ENCODE data around the gene SMIM10L1.

Gene SMIM10L1

GRCh38 chr12:11171145-11171968 is at the start of gene SMIM10L1:
SMIM10L1 (plus strand) TSS chr12:11171194; CDS start chr12:11171357, 163 bp downstream.
- in situ Hi-C loops (cut with HindIII; ENCODE audit: low pct_unique_long_range_greater_than_20kb, low sequenced_read_pairs), result no loop called here
- peak; percentile 13 to 84 for DNase-seq (ENCODE audit: low read depth in 1 of 2, low spot score in 1 of 2)
- no peak for TF ChIP-seq JUND (IDR thresholded peaks at IDR 0.05; ENCODE audit: low read depth)

DNA sequence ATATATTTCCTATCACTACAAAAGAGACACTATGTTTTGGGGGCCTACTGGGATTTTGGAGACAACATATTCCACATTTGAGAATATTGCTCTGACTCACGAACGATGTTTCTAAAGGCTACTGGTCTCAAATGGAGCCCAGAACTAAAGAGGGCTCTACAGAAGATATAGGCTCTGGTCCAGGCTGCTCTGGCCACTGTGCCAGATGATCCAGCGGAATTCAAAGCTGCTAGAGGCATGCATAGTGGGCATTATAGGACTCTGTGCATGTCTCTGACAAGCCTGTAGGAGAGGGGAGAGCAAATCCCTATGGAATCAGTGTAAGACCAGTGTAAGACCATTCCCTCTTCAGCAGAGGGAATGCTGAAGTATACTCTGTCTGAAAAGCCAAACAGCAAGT is 40.6 kb upstream of the SMIM10L1 start:
- no peak for DNase-seq (ENCODE audit: low read depth in 1 of 2, low spot score in 1 of 2)
- no peak for TF ChIP-seq JUND (IDR thresholded peaks at IDR 0.05; ENCODE audit: low read depth)
- in situ Hi-C loops (cut with HindIII; ENCODE audit: low pct_unique_long_range_greater_than_20kb, low sequenced_read_pairs), result no loop called here

GRCh38 chr12:11130999-11131398 is 40.0 kb upstream of the SMIM10L1 start:
- TF ChIP-seq JUND (IDR thresholded peaks at IDR 0.05; ENCODE audit: low read depth), result no peak
- DNase-seq (ENCODE audit: low read depth in 1 of 2, low spot score in 1 of 2), result no peak
- in situ Hi-C loops (cut with HindIII; ENCODE audit: low pct_unique_long_range_greater_than_20kb, low sequenced_read_pairs), result no loop called here

- in situ Hi-C loops (cut with HindIII; ENCODE audit: low pct_unique_long_range_greater_than_20kb, low sequenced_read_pairs), result no loop called here
- TF ChIP-seq JUND (IDR thresholded peaks at IDR 0.05; ENCODE audit: low read depth), result no peak
Measured at GRCh38 chr12:11133162-11133561, 37.8 kb upstream of the SMIM10L1 start.

GRCh38 chr12:11133816-11134215 is 37.2 kb upstream of the SMIM10L1 start:
- in situ Hi-C loops (cut with HindIII; ENCODE audit: low pct_unique_long_range_greater_than_20kb, low sequenced_read_pairs), result no loop called here
- no peak for DNase-seq (ENCODE audit: low read depth in 1 of 2, low spot score in 1 of 2)
- TF ChIP-seq JUND (IDR thresholded peaks at IDR 0.05; ENCODE audit: low read depth), result no peak

More at GRCh38 chr12:11133162-11133561, 37.8 kb upstream of the SMIM10L1 start:
- DNase-seq (ENCODE audit: low read depth in 1 of 2, low spot score in 1 of 2), result no peak

- in situ Hi-C loops (cut with HindIII; ENCODE audit: low pct_unique_long_range_greater_than_20kb, low sequenced_read_pairs), result no loop called here
- DNase-seq (ENCODE audit: low read depth in 1 of 2, low spot score in 1 of 2), result no peak
- TF ChIP-seq JUND (IDR thresholded peaks at IDR 0.05; ENCODE audit: low read depth), result no peak
Measured at GRCh38 chr12:11134305-11134704, 36.7 kb upstream of the SMIM10L1 start, which contains the start of gene TAS2R30. TAS2R30 (minus strand) TSS chr12:11134644; CDS start chr12:11134244, 400 bp downstream.

- in situ Hi-C loops (cut with HindIII; ENCODE audit: low pct_unique_long_range_greater_than_20kb, low sequenced_read_pairs), result no loop called here
- DNase-seq (ENCODE audit: low read depth in 1 of 2, low spot score in 1 of 2), result no peak
- TF ChIP-seq JUND (IDR thresholded peaks at IDR 0.05; ENCODE audit: low read depth), result no peak
Measured at GRCh38 chr12:11136075-11136474, 34.9 kb upstream of the SMIM10L1 start.

DNA sequence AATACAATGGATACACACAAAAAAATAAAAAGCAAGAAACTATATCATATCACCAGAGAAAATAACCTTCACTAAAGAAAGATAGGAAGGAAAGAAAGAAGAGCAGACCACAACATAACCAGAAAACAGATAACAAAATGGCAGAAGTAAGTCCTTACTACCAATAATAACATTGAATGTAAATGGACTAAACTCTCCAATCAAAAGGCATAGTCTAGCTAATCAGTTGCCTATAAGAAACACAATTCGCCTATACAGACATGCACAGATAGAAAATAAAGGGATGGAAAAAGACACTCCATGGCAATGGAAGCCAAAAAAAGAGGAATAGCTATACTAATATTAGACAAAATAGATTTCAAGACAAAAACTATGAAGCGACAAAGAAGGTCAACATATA is 27.6 kb upstream of the SMIM10L1 start:
- in situ Hi-C loops (cut with HindIII; ENCODE audit: low pct_unique_long_range_greater_than_20kb, low sequenced_read_pairs), result no loop called here
- DNase-seq (ENCODE audit: low read depth in 1 of 2, low spot score in 1 of 2), result no peak
- TF ChIP-seq JUND (IDR thresholded peaks at IDR 0.05; ENCODE audit: low read depth), result no peak

- DNase-seq (ENCODE audit: low read depth in 1 of 2, low spot score in 1 of 2), result no peak
- TF ChIP-seq JUND (IDR thresholded peaks at IDR 0.05; ENCODE audit: low read depth), result no peak
- in situ Hi-C loops (cut with HindIII; ENCODE audit: low pct_unique_long_range_greater_than_20kb, low sequenced_read_pairs), result no loop called here
Measured at GRCh38 chr12:11144297-11144696, 26.7 kb upstream of the SMIM10L1 start.

DNA sequence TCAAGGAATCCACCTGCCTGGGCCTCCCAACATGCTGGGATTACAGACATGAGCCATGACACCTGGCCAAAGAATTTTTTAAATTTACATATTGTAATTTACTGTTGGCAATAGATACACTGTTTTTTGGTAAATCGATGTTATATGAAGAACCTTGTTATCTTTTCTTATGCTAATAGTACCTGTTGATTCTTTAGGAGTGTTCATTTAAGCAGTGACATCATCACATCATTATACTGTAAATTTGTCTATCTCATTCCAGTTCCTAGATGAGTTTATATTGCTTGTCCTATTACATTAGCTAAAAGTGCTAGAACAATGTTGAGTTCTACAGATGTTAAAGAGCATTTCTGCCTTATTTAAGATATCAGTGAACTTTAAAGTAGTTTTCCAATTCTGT is 23.6 kb upstream of the SMIM10L1 start:
- no peak for DNase-seq (ENCODE audit: low read depth in 1 of 2, low spot score in 1 of 2)
- no peak for TF ChIP-seq JUND (IDR thresholded peaks at IDR 0.05; ENCODE audit: low read depth)
- in situ Hi-C loops (cut with HindIII; ENCODE audit: low pct_unique_long_range_greater_than_20kb, low sequenced_read_pairs), result no loop called here

DNA sequence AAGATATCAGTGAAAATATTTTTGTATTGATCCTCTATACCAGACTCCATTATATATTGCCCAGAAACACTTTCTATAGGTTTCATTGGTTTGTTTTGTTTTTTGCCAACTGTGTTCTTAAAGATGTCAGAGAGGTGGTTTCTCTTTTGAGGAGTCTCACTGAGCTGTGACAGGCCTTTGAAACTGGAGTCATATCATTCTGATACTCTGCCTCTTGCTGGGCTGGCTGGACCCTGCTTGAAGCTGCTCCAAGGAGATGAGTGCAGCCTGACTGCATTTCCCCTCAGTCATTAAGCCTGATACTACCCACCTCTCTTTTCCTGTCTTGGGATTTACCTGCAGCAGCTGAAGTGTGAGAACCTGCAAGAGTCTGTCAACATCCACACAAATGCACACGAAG is 20.2 kb upstream of the SMIM10L1 start:
- in situ Hi-C loops (cut with HindIII; ENCODE audit: low pct_unique_long_range_greater_than_20kb, low sequenced_read_pairs), result no loop called here
- no peak for DNase-seq (ENCODE audit: low read depth in 1 of 2, low spot score in 1 of 2)
- TF ChIP-seq JUND (IDR thresholded peaks at IDR 0.05; ENCODE audit: low read depth), result no peak

- in situ Hi-C loops (cut with HindIII; ENCODE audit: low pct_unique_long_range_greater_than_20kb, low sequenced_read_pairs), result no loop called here
- no peak for DNase-seq (ENCODE audit: low read depth in 1 of 2, low spot score in 1 of 2)
- no peak for TF ChIP-seq JUND (IDR thresholded peaks at IDR 0.05; ENCODE audit: low read depth)
Measured at GRCh38 chr12:11152725-11153124, 18.3 kb upstream of the SMIM10L1 start.

GRCh38 chr12:11154400-11154925 is 16.5 kb upstream of the SMIM10L1 start:
- DNase-seq (ENCODE audit: low read depth in 1 of 2, low spot score in 1 of 2), result no peak
- in situ Hi-C loops (cut with HindIII; ENCODE audit: low pct_unique_long_range_greater_than_20kb, low sequenced_read_pairs), result no loop called here
- no peak for TF ChIP-seq JUND (IDR thresholded peaks at IDR 0.05; ENCODE audit: low read depth)
